GM18870 (cell line): Measurements from ENCODE around the gene MED16.

ENCODE experiments used
- ATAC-seq: cut with Tn5 transposase; IDR thresholded peaks from one replicate; pipeline ENCODE4 v1.9.1; 2021; ENCODE audit warnings: moderate library complexity; ENCODE audit not compliant: unreplicated experiment

The MED16 gene

GRCh38 chr19:928471-929202, 35.6 kb upstream of the MED16 start:
- no peak for ATAC-seq

DNA sequence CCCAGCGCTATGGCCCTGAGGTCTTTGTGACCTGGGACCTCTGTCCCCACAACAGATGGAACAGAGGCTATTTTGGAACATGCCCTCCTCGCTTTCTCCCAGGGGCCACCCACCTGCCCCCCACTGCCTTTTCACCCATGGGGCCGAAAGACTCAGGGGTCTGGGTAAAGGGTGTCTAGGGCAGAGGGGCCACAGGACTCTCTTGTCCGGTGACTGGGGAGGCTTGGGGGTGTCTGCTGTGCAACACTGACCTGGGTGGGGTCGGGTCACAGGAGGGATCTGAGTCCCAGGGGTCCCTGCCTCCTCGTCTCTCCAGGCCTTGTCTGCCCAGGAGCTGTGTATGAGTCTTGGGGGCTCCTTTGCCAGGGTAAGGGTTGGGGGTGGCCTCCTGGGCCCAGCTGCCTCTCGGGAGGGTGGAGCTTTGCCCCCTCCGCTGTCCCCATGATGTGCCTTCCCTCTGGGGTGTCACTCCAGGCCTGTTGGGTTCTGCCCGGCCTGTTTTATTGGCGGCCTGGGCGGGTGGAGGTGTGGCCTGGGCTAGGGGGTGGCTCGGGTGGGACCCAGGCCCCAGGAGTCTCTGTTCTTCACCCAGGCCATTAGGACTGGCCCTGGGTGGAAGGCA, 34.9 kb upstream of the MED16 start:
- no peak for ATAC-seq

- ATAC-seq: no peak
Observed at GRCh38 chr19:927351-927779, 34.4 kb upstream of the MED16 start.

DNA sequence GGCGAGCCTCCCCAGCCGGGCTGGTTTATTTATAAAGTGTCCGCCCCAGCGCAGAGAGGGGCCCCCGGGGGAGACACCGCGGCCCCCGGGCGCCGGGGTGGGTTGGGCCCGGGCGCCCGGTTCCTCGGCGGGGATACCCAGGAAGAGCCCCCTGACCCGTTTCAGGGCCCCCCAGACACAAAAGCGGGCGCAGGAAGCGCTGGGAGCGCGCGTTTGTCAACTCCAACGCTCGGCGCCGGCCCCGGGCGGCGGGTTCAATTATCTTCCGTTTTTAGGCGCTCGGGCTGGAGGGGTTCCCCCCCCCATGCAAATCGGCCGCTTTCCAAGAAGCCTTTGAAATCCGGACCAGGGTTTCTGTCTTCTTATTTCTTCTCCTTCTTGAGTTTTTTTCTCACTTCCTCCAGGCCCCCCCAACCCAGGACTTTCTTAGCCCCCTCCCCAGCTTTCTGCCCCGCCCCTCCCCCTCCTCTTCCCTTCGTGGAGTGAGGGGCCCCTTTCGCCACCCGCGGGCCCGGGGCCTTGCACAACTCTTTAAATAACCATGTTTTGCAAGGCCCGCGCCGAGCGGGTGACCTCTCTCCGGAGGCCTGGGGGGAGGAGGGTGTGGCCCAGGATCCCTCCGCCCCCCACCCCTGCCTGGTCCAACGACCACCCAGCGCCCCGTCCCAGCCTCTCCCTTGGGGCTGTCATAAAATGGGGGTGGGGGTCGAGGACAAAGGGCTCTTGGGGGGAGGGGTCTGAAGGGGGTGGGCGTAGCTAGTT, 33.8 kb upstream of the MED16 start:
- no peak for ATAC-seq

- no peak for ATAC-seq
Observed at GRCh38 chr19:926323-926588, 33.3 kb upstream of the MED16 start.

DNA sequence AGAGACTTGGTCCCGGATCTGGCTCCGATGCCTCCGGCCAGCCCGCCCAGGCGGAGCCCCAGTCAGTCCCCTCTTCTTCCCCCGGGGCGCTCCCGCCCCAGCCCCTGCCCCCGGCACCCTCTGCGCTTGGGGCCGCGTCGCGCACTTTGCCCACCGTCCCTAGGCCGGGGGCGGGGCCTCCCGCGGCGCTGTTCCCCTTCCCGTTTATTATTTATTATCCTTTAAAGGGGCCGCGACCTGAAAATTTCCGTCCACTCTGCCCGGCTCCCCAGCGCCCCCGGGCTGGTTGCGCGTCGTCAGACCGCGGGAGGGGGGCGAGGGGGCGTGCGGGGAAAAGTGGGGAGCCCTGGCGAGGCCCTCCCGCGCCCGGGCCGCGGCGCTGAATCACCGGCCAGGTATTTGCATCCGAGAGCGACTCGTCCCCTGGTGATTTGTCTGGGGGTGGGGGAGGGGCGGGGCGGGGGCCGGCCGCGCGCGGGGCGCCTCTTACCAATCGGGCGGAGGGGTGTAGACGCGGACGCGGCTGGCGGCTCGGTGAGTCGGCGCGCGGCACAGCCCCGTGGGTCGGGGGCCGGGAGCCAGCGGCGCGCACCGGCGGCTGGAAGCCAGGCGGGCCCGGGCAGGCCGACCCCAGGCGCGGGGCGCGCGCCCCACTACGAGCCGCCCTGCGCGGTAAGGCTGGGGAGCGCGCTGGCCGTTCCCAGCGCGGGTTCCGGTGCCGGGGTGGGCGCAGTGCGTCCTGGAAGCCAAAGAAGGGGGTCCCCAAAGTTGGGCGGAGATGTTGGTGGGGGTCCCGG, 32.7 kb upstream of the MED16 start, which contains the start of gene ARID3A:
ARID3A (plus strand) TSS at position 510 of the 797 bp plus-strand sequence. CDS start 3,494 bp downstream, outside the sequence.
- ATAC-seq: peak; percentile 51

DNA sequence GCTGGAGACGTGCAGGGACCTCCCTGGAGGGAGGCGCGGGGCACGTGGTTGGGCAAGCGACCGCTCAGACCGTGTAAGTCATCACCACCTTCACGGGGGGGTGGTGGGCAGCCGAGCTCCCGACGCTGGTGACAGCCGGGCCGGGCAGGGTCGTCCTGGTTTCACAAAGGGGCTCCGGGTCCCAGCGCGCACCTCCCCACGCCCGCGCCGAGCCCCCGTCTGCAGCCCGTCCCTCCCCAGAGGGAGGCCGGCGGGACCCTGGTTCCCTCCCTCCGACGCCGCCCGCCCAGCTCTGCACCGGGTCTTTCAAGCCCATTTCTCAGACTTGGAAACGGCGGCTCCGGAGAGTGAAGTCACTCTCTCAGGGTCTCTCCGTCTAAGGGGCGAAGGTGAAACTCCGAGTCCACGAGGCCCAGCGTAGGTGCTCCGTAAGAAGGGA, 32.1 kb upstream of the MED16 start:
- peak; percentile 46 for ATAC-seq

DNA sequence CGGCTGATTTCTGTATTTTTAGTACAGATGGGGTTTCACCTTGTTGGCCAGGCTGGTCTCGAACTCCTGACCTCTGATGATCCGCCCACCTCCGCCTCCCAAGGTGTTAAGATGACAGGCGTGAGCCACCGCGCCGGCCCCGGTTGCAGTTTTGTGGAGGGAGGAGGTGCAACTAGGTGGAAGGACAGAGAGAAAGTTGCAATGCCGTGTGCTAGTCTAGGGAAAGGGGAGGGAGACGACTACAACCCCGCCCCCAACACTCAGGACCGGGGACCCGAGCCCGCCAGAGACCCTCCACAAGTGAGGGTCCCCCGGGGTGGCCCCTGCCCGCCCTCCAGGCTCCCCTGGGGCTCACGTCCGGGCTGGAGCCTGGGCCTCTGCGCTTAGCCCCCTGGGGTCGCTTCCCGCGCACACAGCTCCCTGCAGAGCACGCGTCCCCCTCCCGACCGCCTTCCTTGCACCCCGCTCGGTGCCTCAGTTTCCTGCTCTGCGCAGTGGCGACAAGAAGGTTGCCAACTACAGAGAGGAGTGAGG, 31.6 kb upstream of the MED16 start:
- ATAC-seq: no peak

GRCh38 chr19:920051-920864, 27.3 kb upstream of the MED16 start:
- ATAC-seq: no peak

DNA sequence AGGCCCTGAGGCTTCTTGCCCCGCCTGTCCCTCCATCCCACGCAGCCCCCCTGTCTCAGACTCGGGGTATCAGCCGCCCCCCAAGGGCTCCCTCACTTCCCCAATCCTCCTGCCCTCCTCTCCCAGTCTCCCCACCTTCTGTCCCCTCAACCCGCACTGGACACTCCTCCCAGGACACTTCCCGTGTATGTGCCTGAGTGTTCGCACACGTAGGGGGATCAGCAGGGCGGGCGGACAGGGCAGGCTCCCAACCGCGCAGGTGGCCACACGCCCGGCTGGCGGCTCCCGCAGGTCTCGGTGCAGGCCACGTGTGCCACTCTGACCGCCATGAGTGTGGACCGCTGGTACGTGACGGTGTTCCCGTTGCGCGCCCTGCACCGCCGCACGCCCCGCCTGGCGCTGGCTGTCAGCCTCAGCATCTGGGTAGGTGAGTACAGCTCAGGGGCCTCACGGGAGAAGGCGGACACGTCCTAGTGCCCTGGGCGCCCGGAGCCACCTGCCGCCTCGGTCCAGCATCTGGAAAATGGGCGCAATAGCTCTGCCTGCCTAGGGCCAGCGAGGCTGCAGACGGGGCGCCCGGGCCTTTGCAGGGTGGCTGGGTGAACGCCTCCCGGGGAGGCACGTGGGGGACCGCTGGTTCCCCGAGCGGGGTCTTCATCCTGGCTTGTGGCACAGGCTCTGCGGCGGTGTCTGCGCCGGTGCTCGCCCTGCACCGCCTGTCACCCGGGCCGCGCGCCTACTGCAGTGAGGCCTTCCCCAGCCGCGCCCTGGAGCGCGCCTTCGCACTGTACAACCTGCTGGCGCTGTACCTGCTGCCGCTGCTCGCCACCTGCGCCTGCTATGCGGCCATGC, 26.4 kb upstream of the MED16 start:
- no peak for ATAC-seq

DNA sequence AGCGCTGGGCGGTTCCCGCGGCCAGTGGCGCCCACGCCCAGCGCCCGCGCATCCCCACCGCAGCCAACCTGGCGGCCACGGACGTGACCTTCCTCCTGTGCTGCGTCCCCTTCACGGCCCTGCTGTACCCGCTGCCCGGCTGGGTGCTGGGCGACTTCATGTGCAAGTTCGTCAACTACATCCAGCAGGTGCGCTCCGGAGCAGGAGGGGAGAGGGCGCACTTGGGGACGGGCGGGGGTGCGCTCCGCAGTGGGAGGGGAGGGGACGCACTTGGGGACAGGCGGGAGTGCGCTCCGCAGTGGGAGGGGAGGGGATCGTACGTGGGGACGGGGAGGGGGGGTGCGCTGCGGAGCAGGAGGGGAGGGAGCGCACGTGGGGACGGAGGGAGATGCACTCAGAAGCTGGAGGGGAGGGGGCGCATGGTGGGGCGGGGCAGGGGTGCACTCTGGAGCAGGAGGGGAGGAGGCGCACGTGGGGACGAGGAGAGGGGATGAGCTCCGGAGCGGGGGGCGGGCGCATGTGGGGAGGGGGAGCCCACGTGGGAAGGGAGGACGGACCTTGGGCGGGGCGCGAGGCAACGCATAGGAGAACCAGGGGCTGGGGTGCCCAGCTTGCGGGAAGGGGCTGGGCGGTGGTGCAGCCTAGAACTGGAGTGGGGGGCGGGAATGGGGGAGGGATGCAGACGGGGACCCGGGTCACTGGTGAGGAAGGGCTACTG, 25.7 kb upstream of the MED16 start:
- no peak for ATAC-seq

DNA sequence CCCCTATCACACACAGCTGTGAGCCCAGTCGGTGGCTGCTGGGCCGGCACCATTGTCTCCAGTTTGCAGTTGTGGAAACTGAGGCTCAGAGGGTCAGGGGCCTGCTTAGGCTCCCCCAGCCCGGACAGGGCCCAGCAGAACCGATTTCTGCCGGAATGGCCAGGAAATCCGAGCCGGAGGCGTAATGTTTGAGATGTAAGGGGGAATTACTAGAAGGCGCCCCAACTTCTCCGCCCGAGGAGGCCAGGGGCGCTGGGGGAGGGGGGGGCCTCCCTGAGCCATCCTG, 25.1 kb upstream of the MED16 start:
- ATAC-seq: no peak

DNA sequence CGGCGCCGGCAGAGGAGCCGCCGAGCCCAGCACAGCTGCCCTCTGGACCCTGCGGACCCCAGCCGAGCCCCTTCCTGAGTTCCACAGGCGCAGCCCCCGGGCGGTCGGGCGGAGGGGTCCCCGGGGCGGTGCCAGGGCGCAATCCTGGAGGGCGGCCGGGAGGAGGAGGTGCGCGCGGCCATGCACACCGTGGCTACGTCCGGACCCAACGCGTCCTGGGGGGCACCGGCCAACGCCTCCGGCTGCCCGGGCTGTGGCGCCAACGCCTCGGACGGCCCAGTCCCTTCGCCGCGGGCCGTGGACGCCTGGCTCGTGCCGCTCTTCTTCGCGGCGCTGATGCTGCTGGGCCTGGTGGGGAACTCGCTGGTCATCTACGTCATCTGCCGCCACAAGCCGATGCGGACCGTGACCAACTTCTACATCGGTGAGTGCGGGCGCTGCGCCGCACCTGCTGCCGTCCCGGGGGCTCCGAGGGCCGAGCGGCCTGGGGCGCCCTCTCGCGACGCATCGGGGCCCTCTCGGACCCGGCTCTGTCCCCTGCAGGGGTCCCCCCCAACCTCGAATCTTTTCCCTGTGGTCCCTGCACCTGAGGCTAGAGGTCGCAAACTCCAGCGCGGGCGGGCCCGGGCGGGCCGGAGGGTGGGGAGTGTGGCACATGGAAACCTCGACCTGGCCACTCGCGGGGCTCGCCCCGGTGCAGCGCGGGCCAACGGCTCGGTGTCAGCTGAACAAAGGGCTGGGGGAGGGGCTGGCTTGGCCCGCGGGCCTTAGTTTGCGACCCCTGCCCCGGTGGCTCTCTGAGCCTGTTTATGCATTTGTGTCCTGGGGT, 24.6 kb upstream of the MED16 start, which contains the start of gene KISS1R:
KISS1R (plus strand) TSS at position 11 of the 829 bp plus-strand sequence; CDS start at position 181, 170 bp downstream.
- no peak for ATAC-seq

DNA sequence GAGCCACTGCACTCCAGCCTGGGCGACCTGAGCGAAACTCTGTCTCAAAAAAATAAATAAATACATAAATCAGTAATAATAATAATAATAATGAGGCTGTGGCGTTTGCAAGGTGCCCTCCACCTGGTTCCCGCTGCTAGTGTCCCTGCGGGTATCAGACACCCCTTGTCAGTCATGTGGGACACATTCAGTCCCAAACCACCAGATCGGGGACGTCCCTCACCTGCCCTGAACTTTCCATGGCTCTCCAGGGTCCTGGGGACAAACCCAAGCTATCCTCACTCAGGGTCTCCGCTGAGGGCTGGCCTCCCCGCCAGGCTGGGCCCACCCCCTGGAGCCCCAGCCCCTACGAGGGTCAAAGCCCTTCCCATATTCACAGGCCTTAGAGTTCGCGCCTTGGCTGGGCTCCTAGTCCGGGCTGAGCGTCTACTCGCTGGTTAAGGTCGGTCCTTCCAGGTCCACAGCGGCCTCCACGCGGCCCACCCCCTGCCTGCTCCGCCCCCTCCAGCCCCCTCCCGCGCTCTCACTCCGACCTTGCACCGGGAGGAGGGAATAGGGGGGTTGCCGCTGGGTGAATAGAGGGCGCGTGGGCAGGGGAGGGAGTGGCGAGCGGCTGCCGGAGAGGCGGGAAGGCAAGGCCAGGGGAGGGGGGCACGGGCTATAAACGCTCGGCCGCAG, 23.8 kb upstream of the MED16 start:
- no peak for ATAC-seq

GRCh38 chr19:913080-913748, 20.2 kb upstream of the MED16 start, which contains the start of gene R3HDM4:
Gene R3HDM4 (minus strand): TSS chr19:913219. CDS start chr19:913157, 62 bp downstream.
- ATAC-seq: no peak
